WTC11 (cell line): ENCODE measurements around the gene ATOSB. TPM values are rescaled to one million over a fixed set of nuclear protein-coding genes. Genes with fewer than 3 reads are reported as not detected.

Source experiments
- ATAC-seq: fragments of 200-7000 bp; cut with Tn5 transposase; 2 replicates; pipeline ENCODE4 v1.10.0; 2021; ENCODE audit warnings: mild to moderate bottlenecking, moderate library complexity
- CTCF ChIA-PET: fragments of 300-600 bp; sonication (Branson Sonifier 250); formaldehyde crosslinking; loops from one replicate; lab custom pipeline; 2021; ENCODE audit warnings: antibody characterized with exemption; lab: Charles Lee
- POLR2A ChIA-PET: fragments of 350-600 bp; sonication (Branson Sonifier 250); formaldehyde crosslinking; loops from one replicate; lab custom pipeline; 2021; ENCODE audit warnings: antibody characterized with exemption; lab: Charles Lee
- DNase-seq: peaks from one replicate; pipeline ENCODE4 v3.0.0; 2021; ENCODE audit warnings: low spot score
- H3K27ac Mint-ChIP-seq: 2 replicates; pipeline ENCODE4 v1.8.0; 2021; ENCODE audit warnings: mixed read lengths
- H3K27me3 Mint-ChIP-seq: 2 replicates; pipeline ENCODE4 v1.8.0; 2021; ENCODE audit warnings: low read depth, mild to moderate bottlenecking, moderate library complexity, mixed read lengths
- H3K36me3 Mint-ChIP-seq: 2 replicates; pipeline ENCODE4 v1.8.0; 2021; ENCODE audit warnings: mixed read lengths
- H3K4me1 Mint-ChIP-seq: 2 replicates; pipeline ENCODE4 v1.8.0; 2022; ENCODE audit warnings: mixed read lengths
- H3K4me3 Mint-ChIP-seq: 2 replicates; pipeline ENCODE4 v1.8.0; 2021; ENCODE audit warnings: mild to moderate bottlenecking, moderate library complexity, mixed read lengths
- H3K9me3 Mint-ChIP-seq: 2 replicates; pipeline ENCODE4 v1.8.0; 2021; ENCODE audit warnings: mixed read lengths
- AR ChIP-seq: fragments of 250-450 bp; sonication (Bioruptor Pico); IDR thresholded peaks from 2 replicates; pipeline ENCODE4 v1.9.0; 2021; ENCODE audit warnings: mild to moderate bottlenecking
- ATF1 ChIP-seq: sonication (generic); formaldehyde crosslinking; IDR thresholded peaks from 2 replicates; pipeline ENCODE4 v1.8.1; 2023; ENCODE audit warnings: mild to moderate bottlenecking, moderate library complexity, missing genetic modification reagents
- CDX4 ChIP-seq: fragments of 250-450 bp; sonication (Bioruptor Pico); IDR thresholded peaks from 2 replicates; pipeline ENCODE4 v1.9.0; 2021; ENCODE audit warnings: moderate library complexity, mild to moderate bottlenecking, inconsistent platforms, borderline replicate concordance
- CREM ChIP-seq: sonication (generic); formaldehyde crosslinking; IDR thresholded peaks from 2 replicates; pipeline ENCODE4 v1.8.1; 2022; ENCODE audit warnings: mild to moderate bottlenecking, missing genetic modification reagents, moderate library complexity
- ELF4 ChIP-seq: sonication (generic); formaldehyde crosslinking; IDR thresholded peaks from 2 replicates; pipeline ENCODE4 v1.8.1; 2022; ENCODE audit warnings: low read depth, mild to moderate bottlenecking, moderate library complexity, missing genetic modification reagents
- ESRRA ChIP-seq: sonication (generic); formaldehyde crosslinking; IDR thresholded peaks from 2 replicates; pipeline ENCODE4 v1.8.1; 2022; ENCODE audit warnings: mild to moderate bottlenecking, missing genetic modification reagents, borderline replicate concordance
- GABPB1 ChIP-seq: sonication (generic); formaldehyde crosslinking; IDR thresholded peaks from 2 replicates; pipeline ENCODE4 v1.8.1; 2023; ENCODE audit warnings: mild to moderate bottlenecking, missing genetic modification reagents
- GTF2I ChIP-seq: fragments of 250-450 bp; sonication (Bioruptor Pico); conservative IDR thresholded peaks from 2 replicates; pipeline ENCODE4 v1.4.0; 2021; ENCODE audit warnings: mild to moderate bottlenecking
- MLX ChIP-seq: sonication (generic); formaldehyde crosslinking; IDR thresholded peaks from 2 replicates; pipeline ENCODE4 v1.8.1; 2023; ENCODE audit warnings: mild to moderate bottlenecking, missing genetic modification reagents, moderate library complexity
- MYBL2 ChIP-seq: sonication (generic); formaldehyde crosslinking; IDR thresholded peaks from 2 replicates; pipeline ENCODE4 v1.8.1; 2023; ENCODE audit warnings: mild to moderate bottlenecking, moderate library complexity, missing genetic modification reagents
- NR3C1 ChIP-seq: sonication (generic); formaldehyde crosslinking; conservative IDR thresholded peaks from 2 replicates; pipeline ENCODE4 v1.8.1; 2023; ENCODE audit warnings: low read depth, mild to moderate bottlenecking, missing genetic modification reagents
- OVOL2 ChIP-seq: fragments of 250-450 bp; sonication (Bioruptor Pico); IDR thresholded peaks from 2 replicates; pipeline ENCODE4 v1.9.0; 2021; ENCODE audit warnings: mild to moderate bottlenecking, borderline replicate concordance
- SMAD3 ChIP-seq: sonication (generic); formaldehyde crosslinking; IDR thresholded peaks from 2 replicates; pipeline ENCODE4 v1.8.0; 2022; ENCODE audit warnings: missing genetic modification reagents, mild to moderate bottlenecking, borderline replicate concordance
- SP1 ChIP-seq: sonication (generic); formaldehyde crosslinking; conservative IDR thresholded peaks from 2 replicates; pipeline ENCODE4 v1.8.1; 2022; ENCODE audit warnings: missing genetic modification reagents
- TP53 ChIP-seq: sonication (generic); formaldehyde crosslinking; IDR thresholded peaks from 2 replicates; pipeline ENCODE4 v1.8.1; 2023; ENCODE audit warnings: mild to moderate bottlenecking, missing genetic modification reagents
- ZNF219 ChIP-seq: sonication (generic); formaldehyde crosslinking; IDR thresholded peaks from 2 replicates; pipeline ENCODE4 v1.8.0; 2023; ENCODE audit warnings: missing genetic modification reagents, mild to moderate bottlenecking, borderline replicate concordance
- ZNF232 ChIP-seq: sonication (generic); formaldehyde crosslinking; IDR thresholded peaks from 2 replicates; pipeline ENCODE4 v1.8.0; 2022; ENCODE audit warnings: mild to moderate bottlenecking, missing genetic modification reagents
- ZNF317 ChIP-seq: sonication (generic); formaldehyde crosslinking; IDR thresholded peaks from 2 replicates; pipeline ENCODE4 v1.8.1; 2023; ENCODE audit warnings: low read depth, mild to moderate bottlenecking, moderate library complexity, missing genetic modification reagents, borderline replicate concordance
- ZNF396 ChIP-seq: fragments of 250-450 bp; sonication (Bioruptor Pico); IDR thresholded peaks from 2 replicates; pipeline ENCODE4 v1.8.0; 2021; ENCODE audit warnings: mild to moderate bottlenecking, moderate library complexity, borderline replicate concordance
- ZNF425 ChIP-seq: fragments of 250-450 bp; sonication (Bioruptor Pico); conservative IDR thresholded peaks from 2 replicates; pipeline ENCODE4 v1.9.0; 2021; ENCODE audit warnings: mild to moderate bottlenecking
- ZNF512 ChIP-seq: sonication (generic); formaldehyde crosslinking; IDR thresholded peaks from 2 replicates; pipeline ENCODE4 v1.8.1; 2022; ENCODE audit warnings: missing genetic modification reagents, borderline replicate concordance
- total RNA-seq: library from RNA; stranded (reverse); gene quantifications from 3 replicates; pipeline ENCODE4 v1.2.3, GENCODE V29; 2021
- TF ChIP-seq, protein P1 (sequence below): sonication (generic); formaldehyde crosslinking; IDR thresholded peaks from 2 replicates; pipeline ENCODE4 v1.8.1; 2022; ENCODE audit warnings: mild to moderate bottlenecking, moderate library complexity, missing genetic modification reagents
- TF ChIP-seq, protein P2 (sequence below): sonication (generic); formaldehyde crosslinking; IDR thresholded peaks from 2 replicates; pipeline ENCODE4 v1.8.0; 2022; ENCODE audit warnings: mild to moderate bottlenecking, missing genetic modification reagents

The ATOSB gene
- total RNA-seq, 1 experiment from 2014 or later, result 8.7 TPM

- H3K4me3 Mint-ChIP-seq, result no peak overlapping the region
- ChIA-PET POLR2A (no interaction called here), CTCF (no interaction called here)
- ATAC-seq (no peak), DNase-seq (no peak)
- H3K9me3 Mint-ChIP-seq, result no peaks in the 10 kb centered on the region
- TF ChIP-seq GTF2I (CRISPR knock-in tag) (no peak), TP53 (CRISPR knock-in tag) (no peak), ATF1 (CRISPR knock-in tag) (no peak), AR (CRISPR knock-in tag) (no peak), ELF4 (CRISPR knock-in tag) (no peak), ZNF512 (CRISPR knock-in tag) (no peak), ZNF317 (CRISPR knock-in tag) (no peak), ZNF219 (CRISPR knock-in tag) (no peak), MLX (CRISPR knock-in tag) (no peak), NR3C1 (CRISPR knock-in tag) (no peak), GABPB1 (no peak), OVOL2 (CRISPR knock-in tag) (no peak), CDX4 (CRISPR knock-in tag) (no peak)
- TF ChIP-seq, protein P1, sequence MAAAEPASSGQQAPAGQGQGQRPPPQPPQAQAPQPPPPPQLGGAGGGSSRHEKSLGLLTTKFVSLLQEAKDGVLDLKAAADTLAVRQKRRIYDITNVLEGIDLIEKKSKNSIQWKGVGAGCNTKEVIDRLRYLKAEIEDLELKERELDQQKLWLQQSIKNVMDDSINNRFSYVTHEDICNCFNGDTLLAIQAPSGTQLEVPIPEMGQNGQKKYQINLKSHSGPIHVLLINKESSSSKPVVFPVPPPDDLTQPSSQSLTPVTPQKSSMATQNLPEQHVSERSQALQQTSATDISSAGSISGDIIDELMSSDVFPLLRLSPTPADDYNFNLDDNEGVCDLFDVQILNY (CRISPR knock-in tag), result no peak
- TF ChIP-seq, protein P2, sequence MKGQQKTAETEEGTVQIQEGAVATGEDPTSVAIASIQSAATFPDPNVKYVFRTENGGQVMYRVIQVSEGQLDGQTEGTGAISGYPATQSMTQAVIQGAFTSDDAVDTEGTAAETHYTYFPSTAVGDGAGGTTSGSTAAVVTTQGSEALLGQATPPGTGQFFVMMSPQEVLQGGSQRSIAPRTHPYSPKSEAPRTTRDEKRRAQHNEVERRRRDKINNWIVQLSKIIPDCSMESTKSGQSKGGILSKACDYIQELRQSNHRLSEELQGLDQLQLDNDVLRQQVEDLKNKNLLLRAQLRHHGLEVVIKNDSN (CRISPR knock-in tag), result no peak
- H3K27me3 Mint-ChIP-seq, result no peaks in the 10 kb centered on the region
- H3K36me3 Mint-ChIP-seq, result no peaks in the 10 kb centered on the region; the same call in 1 of the 2 replicates
- no peak overlapping the region for H3K27ac Mint-ChIP-seq
- peaks cover 21% of the 10 kb centered on the region for H3K4me1 Mint-ChIP-seq
Measured at GRCh38 chr9:35108461-35108860, 7.2 kb downstream of the ATOSB start.

GRCh38 chr9:35107297-35108290 is 8.1 kb downstream of the ATOSB start:
- ChIA-PET POLR2A (no interaction called here), CTCF (interaction anchor here (0.7 kb wide), 1 partner anchor 208 kb away, joined by 3 read pairs; no protein-coding TSS in a partner anchor)
- Mint-ChIP-seq H3K4me3 (no peak overlapping the region), H3K36me3 (no peaks in the 10 kb centered on the region; the same call in 1 of the 2 replicates), H3K9me3 (no peaks in the 10 kb centered on the region), H3K27ac (no peak overlapping the region), H3K4me1 (peaks cover 22% of the 10 kb centered on the region), H3K27me3 (no peaks in the 10 kb centered on the region)
- DNase-seq (no peak), ATAC-seq (no peak)
- TF ChIP-seq ESRRA (CRISPR knock-in tag) (no peak), ZNF425 (CRISPR knock-in tag) (no peak), CDX4 (CRISPR knock-in tag) (no peak), ELF4 (CRISPR knock-in tag) (no peak), SP1 (no peak), ZNF232 (CRISPR knock-in tag) (no peak), MYBL2 (CRISPR knock-in tag) (no peak), ZNF396 (no peak), SMAD3 (CRISPR knock-in tag) (no peak), CREM (no peak)
